NAMALWA (cell line): ENCODE measurements around the gene ZNF479.
"Not testable (repeated sequence)": the region's sequence is repeated elsewhere in the genome, so short reads cannot be mapped to it uniquely, and the experiment has no call there.

Experiments used
- DNase-seq: peaks from one replicate; pipeline ENCODE4 v3.0.0-alpha.2; 2015; ENCODE audit warnings: low spot score

Gene ZNF479

GRCh38 chr7:57132336-57132735, at the start of gene ZNF479:
Gene ZNF479 (minus strand): TSS chr7:57132436. CDS start chr7:57132324, 112 bp downstream.
- DNase-seq: not testable (repeated sequence)

GRCh38 chr7:57182031-57182430, 49.8 kb upstream of the ZNF479 start:
- no peak for DNase-seq

GRCh38 chr7:57181281-57181680, 49.0 kb upstream of the ZNF479 start:
- DNase-seq: no peak

DNA sequence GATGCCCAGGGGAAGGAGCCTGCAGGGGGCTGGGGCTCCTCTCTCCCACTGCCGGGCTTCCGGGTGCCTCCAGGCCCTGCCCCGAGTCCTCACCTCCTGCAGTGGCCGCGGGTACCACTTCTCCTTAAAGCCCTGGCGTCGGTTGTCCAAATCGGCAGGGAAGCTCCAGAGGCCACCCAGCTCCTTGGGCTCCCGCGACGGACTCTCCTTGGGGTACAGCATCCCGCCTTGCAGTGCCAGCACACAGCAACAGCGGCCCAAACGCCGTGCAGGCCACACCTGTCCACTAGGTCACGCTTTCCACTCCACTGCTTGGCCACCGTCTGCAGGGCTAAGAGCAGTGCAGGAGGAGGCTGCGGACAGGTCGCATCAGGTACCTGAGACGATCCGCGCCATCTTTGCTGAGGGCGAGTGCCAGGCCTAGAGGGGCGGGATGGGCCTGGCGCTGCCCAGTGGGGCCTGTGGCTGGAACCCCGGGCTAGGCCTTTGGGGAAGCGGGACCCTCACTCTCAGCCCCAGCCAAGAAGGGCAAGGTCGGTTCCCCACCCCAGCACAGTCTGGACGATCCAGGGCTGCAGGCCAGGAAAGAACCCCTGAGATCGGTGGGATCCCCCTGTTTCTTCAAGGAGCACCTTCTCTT, 47.7 kb upstream of the ZNF479 start:
- DNase-seq: no peak

DNA sequence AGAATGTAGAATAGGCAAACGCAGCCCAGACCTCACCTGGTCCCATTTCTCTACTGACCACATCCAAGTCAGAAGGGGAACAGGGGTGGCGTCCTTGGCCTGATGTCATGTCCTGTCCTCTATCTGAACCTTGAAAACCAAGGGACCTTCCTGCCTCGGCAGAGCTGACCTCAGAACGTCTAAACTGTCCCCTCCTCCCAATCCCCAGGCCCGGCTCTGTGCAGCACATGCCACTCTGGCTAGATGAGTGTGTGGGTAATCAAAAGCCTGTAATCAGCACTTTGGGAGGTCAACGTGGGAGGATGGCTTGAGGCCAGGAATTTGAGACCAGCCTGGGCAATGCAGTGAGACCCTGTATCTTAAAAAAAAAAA, 46.5 kb upstream of the ZNF479 start:
- no peak for DNase-seq

DNA sequence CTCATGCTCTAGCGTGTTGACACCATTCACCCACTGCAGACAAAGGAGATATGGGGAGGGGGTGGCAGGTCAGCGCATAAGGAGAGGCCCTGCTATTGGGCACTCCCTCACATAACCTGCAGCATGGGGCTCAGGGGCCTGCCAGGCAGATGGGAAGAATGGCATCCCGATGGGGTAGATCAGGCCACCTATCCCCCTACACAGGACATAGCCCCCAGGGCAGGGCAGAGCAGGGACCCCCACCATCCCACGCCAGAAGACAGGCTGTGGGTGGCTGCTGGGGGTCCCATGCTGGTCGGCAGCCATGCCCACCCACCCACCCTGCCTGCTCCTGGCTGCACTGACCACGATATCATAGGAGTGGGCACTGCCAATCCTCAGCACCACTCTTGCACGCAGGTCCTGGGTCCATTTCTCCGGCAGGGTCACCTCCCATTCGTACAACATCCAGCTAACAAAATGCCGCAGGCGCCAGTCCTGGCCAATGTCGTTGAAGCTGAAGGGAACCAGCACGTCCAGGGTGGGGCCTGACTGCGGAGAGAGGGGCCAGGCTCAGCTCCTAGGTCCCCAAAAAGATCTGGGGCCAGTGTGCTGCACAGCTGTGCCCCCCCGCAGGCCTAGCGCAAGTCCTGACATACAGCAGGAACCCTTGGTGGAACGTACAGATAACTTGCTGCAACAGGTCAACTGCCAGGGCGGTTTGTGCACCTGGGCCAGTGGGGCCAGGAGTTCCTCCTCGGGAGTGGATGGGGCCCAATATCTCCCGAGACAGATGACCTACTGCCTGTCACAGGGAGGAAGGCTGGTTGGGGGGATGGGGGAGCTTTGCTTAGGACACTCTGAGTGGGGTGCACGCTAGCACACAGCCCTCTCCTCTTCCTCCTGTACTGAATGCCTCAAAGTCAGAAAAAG, 45.9 kb upstream of the ZNF479 start:
- DNase-seq: no peak

- no peak for DNase-seq
These were observed 44.8 kb upstream of the ZNF479 start for GRCh38 chr7:57176928-57177635.

GRCh38 chr7:57165285-57165899, 33.2 kb upstream of the ZNF479 start:
- no peak for DNase-seq

DNA sequence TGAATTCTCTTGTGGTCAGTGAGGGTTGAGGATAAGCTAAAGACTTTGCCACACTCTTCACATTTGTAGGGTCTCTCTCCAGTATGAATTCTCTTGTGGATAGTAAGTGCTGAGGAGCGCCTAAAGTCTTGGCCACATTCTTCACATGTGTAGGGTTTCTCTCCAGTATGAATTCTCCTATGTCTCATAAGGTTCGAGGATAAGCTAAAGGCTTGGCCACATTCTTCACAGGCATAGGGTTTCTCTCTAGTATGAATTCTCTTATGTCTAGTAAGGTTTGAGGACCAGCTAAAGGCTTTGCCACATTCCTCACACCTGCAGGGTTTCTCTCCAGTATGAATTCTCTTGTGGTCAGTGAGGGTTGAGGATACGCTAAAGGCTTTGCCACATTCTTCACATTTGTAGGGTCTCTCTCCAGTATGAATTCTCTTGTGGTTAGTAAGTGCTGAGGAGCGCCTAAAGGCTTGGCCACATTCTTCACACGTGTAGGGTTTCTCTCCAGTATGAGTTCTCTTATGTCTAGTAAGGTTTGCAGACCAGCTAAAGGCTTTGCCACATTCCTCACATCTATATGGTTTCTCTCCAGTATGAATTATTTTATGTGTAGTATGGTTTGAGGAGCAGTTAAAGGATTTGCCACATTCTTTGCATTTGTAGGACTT, 12.0 kb downstream of the ZNF479 start:
- not testable (repeated sequence) for DNase-seq
